ENCODE results near the gene TRIM44.

TRIM44 gene

GRCh38 chr11:35629914-35630313 lies 32.7 kb upstream of the TRIM44 start:
- no peak for TF ChIP-seq POLR2A (IDR thresholded peaks at IDR 0.05; ENCODE audit: extremely low read depth, insufficient read length)
- no peak for TF ChIP-seq MYC (IDR thresholded peaks at IDR 0.05; ENCODE audit: low read depth, low read length)
- TF ChIP-seq MAX (IDR thresholded peaks at IDR 0.05; ENCODE audit: low read depth, low read length), result no peak
- no peak for TF ChIP-seq CTCF (IDR thresholded peaks at IDR 0.05; ENCODE audit: low read depth, low read length)
- no peak overlapping the region for H3K4me3 ChIP-seq (ENCODE audit: low read depth, low read length)
- no peak for DNase-seq (ENCODE audit: low read depth)

- no peak for TF ChIP-seq CTCF (IDR thresholded peaks at IDR 0.05; ENCODE audit: low read depth, low read length)
- no peak for TF ChIP-seq POLR2A (IDR thresholded peaks at IDR 0.05; ENCODE audit: extremely low read depth, insufficient read length)
- TF ChIP-seq MYC (IDR thresholded peaks at IDR 0.05; ENCODE audit: low read depth, low read length), result no peak
- TF ChIP-seq MAX (IDR thresholded peaks at IDR 0.05; ENCODE audit: low read depth, low read length), result no peak
- DNase-seq (ENCODE audit: low read depth), result no peak
- H3K4me3 ChIP-seq (ENCODE audit: low read depth, low read length), result no peak overlapping the region
These were observed 30.7 kb upstream of the TRIM44 start for GRCh38 chr11:35631891-35632290.

GRCh38 chr11:35632301-35632700 lies 30.3 kb upstream of the TRIM44 start:
- no peak for DNase-seq (ENCODE audit: low read depth)
- no peak overlapping the region for H3K4me3 ChIP-seq (ENCODE audit: low read depth, low read length)
- TF ChIP-seq MAX (IDR thresholded peaks at IDR 0.05; ENCODE audit: low read depth, low read length) (no peak), MYC (IDR thresholded peaks at IDR 0.05; ENCODE audit: low read depth, low read length) (no peak), POLR2A (IDR thresholded peaks at IDR 0.05; ENCODE audit: extremely low read depth, insufficient read length) (no peak), CTCF (IDR thresholded peaks at IDR 0.05; ENCODE audit: low read depth, low read length) (no peak)

GRCh38 chr11:35633827-35634423 lies 28.6 kb upstream of the TRIM44 start:
- TF ChIP-seq MAX (IDR thresholded peaks at IDR 0.05; ENCODE audit: low read depth, low read length) (no peak), CTCF (IDR thresholded peaks at IDR 0.05; ENCODE audit: low read depth, low read length) (no peak), MYC (IDR thresholded peaks at IDR 0.05; ENCODE audit: low read depth, low read length) (no peak), POLR2A (IDR thresholded peaks at IDR 0.05; ENCODE audit: extremely low read depth, insufficient read length) (no peak)
- DNase-seq (ENCODE audit: low read depth), result no peak
- no peak overlapping the region for H3K4me3 ChIP-seq (ENCODE audit: low read depth, low read length)

GRCh38 chr11:35635933-35636332 lies 26.6 kb upstream of the TRIM44 start:
- DNase-seq (ENCODE audit: low read depth), result no peak
- TF ChIP-seq MYC (IDR thresholded peaks at IDR 0.05; ENCODE audit: low read depth, low read length) (no peak), MAX (IDR thresholded peaks at IDR 0.05; ENCODE audit: low read depth, low read length) (no peak)
- H3K4me3 ChIP-seq (ENCODE audit: low read depth, low read length), result no peak overlapping the region

GRCh38 chr11:35639591-35640179 lies 22.9 kb upstream of the TRIM44 start:
- TF ChIP-seq MAX (IDR thresholded peaks at IDR 0.05; ENCODE audit: low read depth, low read length) (no peak), MYC (IDR thresholded peaks at IDR 0.05; ENCODE audit: low read depth, low read length) (no peak), CTCF (IDR thresholded peaks at IDR 0.05; ENCODE audit: low read depth, low read length) (no peak), POLR2A (IDR thresholded peaks at IDR 0.05; ENCODE audit: extremely low read depth, insufficient read length) (no peak)
- H3K4me3 ChIP-seq (ENCODE audit: low read depth, low read length), result no peak overlapping the region

More at GRCh38 chr11:35639591-35640179, 22.9 kb upstream of the TRIM44 start:
- no peak for DNase-seq (ENCODE audit: low read depth)
